GM12878 (cell line): ENCODE data around the gene CYP27A1. TPM values are rescaled to one million over a fixed set of nuclear protein-coding genes. Genes with fewer than 3 reads are reported as not detected.

Experiments used
- ATAC-seq: fragments of 200-7000 bp; cut with Tn5 transposase; 3 replicates; pipeline ENCODE4 v1.9.1; 2020; ENCODE audit warnings: mild to moderate bottlenecking, moderate library complexity
- BruUV-seq: library from RNA; stranded (reverse); fragments of 400-500 nt; replicated peaks from 2 replicates; lab custom pipeline; 2021; lab: Mats Ljungman, UMichigan
- CTCF ChIA-PET: fragments of 300-600 bp; sonication (Branson Sonifier 250); formaldehyde crosslinking; extraction: SDS; loops from one replicate; lab custom pipeline; 2021; ENCODE audit warnings: inconsistent platforms; lab: Yijun Ruan, JAX
- POLR2A ChIA-PET: fragments of 350-600 bp; formaldehyde crosslinking; extraction: SDS; loops from one replicate; lab custom pipeline; 2021; ENCODE audit warnings: inconsistent platforms; lab: Charles Lee
- RAD21 ChIA-PET: fragments of 300-600 bp; sonication (Branson Sonifier 250); formaldehyde crosslinking; loops from one replicate; lab custom pipeline; 2023; ENCODE audit warnings: antibody characterized with exemption; ENCODE audit not compliant: unreplicated experiment; lab: Charles Lee
- SMC1A ChIA-PET: fragments of 300-600 bp; sonication (Branson Sonifier 250); formaldehyde crosslinking; loops from one replicate; lab custom pipeline; 2023; ENCODE audit not compliant: unreplicated experiment, uncharacterized antibody; lab: Charles Lee
- DNase-seq: peaks from one replicate; pipeline ENCODE4 v3.0.0-alpha.2; 2011; ENCODE audit warnings: low read depth, low spot score
- FAIRE-seq: peaks from 3 replicates; lab custom pipeline; 2011; peaks lifted over from hg19 to GRCh38; lab: Jason Lieb, UNC
- H2AFZ ChIP-seq: 2 replicates; pipeline ENCODE4 v1.6.0; 2011; ENCODE audit warnings: low read depth, low read length, control low read depth; ENCODE audit not compliant: control insufficient read depth
- H3K27ac ChIP-seq: 2 replicates; pipeline ENCODE4 v1.5.1; 2011; ENCODE audit warnings: control low read depth; ENCODE audit not compliant: control insufficient read depth, insufficient read depth
- H3K27me3 ChIP-seq, 2 experiments: replicated peaks in 1 of 2; 2 replicates each; pipeline versions ENCODE4 v1.6.0 to v1.6.1; 2011; ENCODE audit warnings: low read length in 1 of 2; ENCODE audit not compliant: control insufficient read depth in 2 of 2, insufficient read depth in 2 of 2
- H3K36me3 ChIP-seq, 2 experiments: 2 replicates each; pipeline ENCODE4 v1.5.1; 2011; ENCODE audit warnings: low read length in 1 of 2; ENCODE audit not compliant: control insufficient read depth in 2 of 2, insufficient read depth in 2 of 2
- H3K4me1 ChIP-seq: 2 replicates; pipeline ENCODE4 v1.6.1; 2011; ENCODE audit warnings: mild to moderate bottlenecking, low read length, moderate library complexity, mixed read lengths; ENCODE audit not compliant: control insufficient read depth, insufficient read depth
- H3K4me2 ChIP-seq: 2 replicates; pipeline ENCODE4 v1.6.0; 2011; ENCODE audit warnings: control low read depth; ENCODE audit not compliant: control insufficient read depth, insufficient read depth
- H3K4me3 ChIP-seq: fragments of 200-600 bp; sonication (generic); 2 replicates; pipeline ENCODE4 v1.5.1; 2016
- H3K79me2 ChIP-seq: 2 replicates; pipeline ENCODE4 v1.6.0; 2011; ENCODE audit warnings: low read length; ENCODE audit not compliant: control insufficient read depth, insufficient read depth
- H3K9ac ChIP-seq: 2 replicates; pipeline ENCODE4 v1.8.0; 2011; ENCODE audit warnings: low read length, control low read depth, mixed read lengths; ENCODE audit not compliant: control insufficient read depth, insufficient read depth
- H3K9me3 ChIP-seq: replicated peaks from 3 replicates; pipeline ENCODE4 v1.5.1; 2011; ENCODE audit warnings: mild to moderate bottlenecking, low read length; ENCODE audit not compliant: control insufficient read depth, insufficient read depth
- H4K20me1 ChIP-seq: 2 replicates; pipeline ENCODE4 v1.6.0; 2011; ENCODE audit not compliant: control insufficient read depth, insufficient read depth
- CBFB ChIP-seq: IDR thresholded peaks from 2 replicates; pipeline ENCODE4 v1.6.1; 2016; ENCODE audit warnings: antibody characterized with exemption, low read depth
- RELB ChIP-seq: fragments of 450-650 bp; IDR thresholded peaks from 2 replicates; pipeline ENCODE4 v1.6.1; 2017; ENCODE audit warnings: low read depth, mild to moderate bottlenecking, moderate library complexity
- ZBTB33 ChIP-seq: fragments of 450-650 bp; IDR thresholded peaks from 2 replicates; pipeline ENCODE4 v1.6.1; 2017; ENCODE audit warnings: mild to moderate bottlenecking
- WGBS: methylation state at CpG from one replicate; pipeline ENCODE4 v1.1.6; 2016; ENCODE audit warnings: low lambda C conversion rate; ENCODE audit not compliant: insufficient replicate concordance, insufficient coverage; ENCODE audit errors: missing lambda C conversion rate; 5-methylcytosine and 5-hydroxymethylcytosine counted together
- in situ Hi-C: fragments of 300-500 bp; cut with MboI; formaldehyde crosslinking; loops from 9 replicates; pipeline ENCODE4 v1.14.3; 2018; ENCODE audit warnings: mixed read lengths
- intact Hi-C: fragments of 100-400 bp; cut with micrococcal nuclease; formaldehyde crosslinking; loops from one replicate; pipeline ENCODE4 v1.14.2; 2022; ENCODE audit not compliant: unreplicated experiment
- polyA plus RNA-seq, 11 experiments: library from polyadenylated mRNA; depleted of rRNA in 4 of 11; unstranded in 6 of 11; stranded (reverse) in 5 of 11; fragments of >200 nt; fragmentation: Nextera tagmentation in 4 of 11; fragmentation: Illumina TruSeq in 1 of 11; extraction: Ambion mirVana in 4 of 11; extraction: Trizol in 1 of 11; gene quantifications; 1 replicate in 1 of 11; 2 replicates in 10 of 11; pipeline versions ENCODE4 v1.2.1 to v1.2.3, GENCODE V29; 2011 to 2016; ENCODE audit warnings: inconsistent platforms in 2 of 11, missing spikeins in 2 of 11, low read depth in 1 of 11
- total RNA-seq, 4 experiments: library from RNA; depleted of rRNA in 3 of 4; stranded (reverse); fragments of >200 nt in 3 of 4; fragmentation: Illumina TruSeq in 1 of 4; extraction: Trizol in 1 of 4; gene quantifications; 2 replicates each; pipeline versions ENCODE4 v1.2.1 to v1.2.3, GENCODE V29; 2013 to 2021

The CYP27A1 gene
- total and polyA plus RNA-seq, 10 of the 15 experiments (the other 5 are each of a cell fraction or from before 2014, with no cell fraction given) = 0.11 to 0.72 (median 0.18) TPM; not detected in 2

GRCh38 chr2:218816561-218817011, 34.6 kb downstream of the CYP27A1 start (continued):
- TF ChIP-seq RELB (no peak), CBFB (no peak)

GRCh38 chr2:218819093-218819492, 37.1 kb downstream of the CYP27A1 start:
- intact Hi-C loops = no loop called here

More at GRCh38 chr2:218819093-218819492, 37.1 kb downstream of the CYP27A1 start:
- Histone ChIP-seq H3K9ac (no peak overlapping the region), H3K79me2 (no peaks in the 10 kb centered on the region), H2AFZ (no peak overlapping the region), H3K4me2 (no peak overlapping the region), H4K20me1 (no peaks in the 10 kb centered on the region), H3K27ac (no peak overlapping the region), H3K9me3 (no peaks in the 10 kb centered on the region), H3K4me1 (no peaks in the 10 kb centered on the region), H3K27me3 (no peaks in the 10 kb centered on the region; a peak in 2 of 4 replicates), H3K36me3 (no peaks in the 10 kb centered on the region), H3K4me3 (no peak overlapping the region)
- WGBS = 56% methylated on average over 7 of the region's 7 CpGs
- POLR2A ChIA-PET = no interaction called here
- no peak for DNase-seq
- SMC1A ChIA-PET = no interaction called here
- no peak for ATAC-seq
- no peak for FAIRE-seq
- RAD21 ChIA-PET = no interaction called here
- in situ Hi-C loops = no loop called here
- no peak for TF ChIP-seq ZBTB33
- no TSS peak for BruUV-seq
- CTCF ChIA-PET = no interaction called here
